ENCODE data around the gene SELENOS.
"Not testable (repeated sequence)": the region's sequence is repeated elsewhere in the genome, so short reads cannot be mapped to it uniquely, and the experiment has no call there.

The SELENOS gene

GRCh38 chr15:101310161-101310480 is 32.8 kb upstream of the SELENOS start:
- no peak for DNase-seq (ENCODE audit: low read depth in 2 of 2, low spot score in 1 of 2)

- DNase-seq (ENCODE audit: low read depth in 2 of 2, low spot score in 1 of 2): no peak
Measured at GRCh38 chr15:101309436-101310160, 32.3 kb upstream of the SELENOS start.

GRCh38 chr15:101308604-101309435 is 31.5 kb upstream of the SELENOS start:
- no peak for DNase-seq (ENCODE audit: low read depth in 2 of 2, low spot score in 1 of 2)

- no peak for DNase-seq (ENCODE audit: low read depth in 2 of 2, low spot score in 1 of 2)
Measured at GRCh38 chr15:101307897-101308603, 30.8 kb upstream of the SELENOS start.

GRCh38 chr15:101307048-101307896 is 30.0 kb upstream of the SELENOS start:
- no peak for DNase-seq (ENCODE audit: low read depth in 2 of 2, low spot score in 1 of 2)

- no peak for DNase-seq (ENCODE audit: low read depth in 2 of 2, low spot score in 1 of 2)
Measured at GRCh38 chr15:101306341-101307047, 29.2 kb upstream of the SELENOS start.

- no peak for DNase-seq (ENCODE audit: low read depth in 2 of 2, low spot score in 1 of 2)
Measured at GRCh38 chr15:101305820-101306255, 28.6 kb upstream of the SELENOS start.

- DNase-seq (ENCODE audit: low read depth in 2 of 2, low spot score in 1 of 2): no peak
Measured at GRCh38 chr15:101303408-101303807, 26.1 kb upstream of the SELENOS start.

GRCh38 chr15:101296418-101297405 is 19.4 kb upstream of the SELENOS start:
- DNase-seq (ENCODE audit: low read depth in 2 of 2, low spot score in 1 of 2): no peak

- no peak for DNase-seq (ENCODE audit: low read depth in 2 of 2, low spot score in 1 of 2)
Measured at GRCh38 chr15:101295607-101296161, 18.4 kb upstream of the SELENOS start.

- DNase-seq (ENCODE audit: low read depth in 2 of 2, low spot score in 1 of 2): peak; percentile 93 to 96
Measured at GRCh38 chr15:101294731-101295606, 17.7 kb upstream of the SELENOS start, which contains the start of gene SNRPA1. TSS of gene SNRPA1 (minus strand) at chr15:101295248. CDS start at chr15:101295178, 70 bp downstream.

GRCh38 chr15:101293122-101293521 is 15.8 kb upstream of the SELENOS start:
- no peak for DNase-seq (ENCODE audit: low read depth in 2 of 2, low spot score in 1 of 2)

GRCh38 chr15:101288905-101289513 is 11.7 kb upstream of the SELENOS start:
- DNase-seq (ENCODE audit: low read depth in 2 of 2, low spot score in 1 of 2): no peak

GRCh38 chr15:101287342-101287741 is 10.1 kb upstream of the SELENOS start:
- DNase-seq (ENCODE audit: low read depth in 2 of 2, low spot score in 1 of 2): not testable (repeated sequence)

GRCh38 chr15:101286471-101287114 is 9.3 kb upstream of the SELENOS start:
- DNase-seq (ENCODE audit: low read depth in 2 of 2, low spot score in 1 of 2): no peak

GRCh38 chr15:101283931-101284330 is 6.6 kb upstream of the SELENOS start:
- DNase-seq (ENCODE audit: low read depth in 2 of 2, low spot score in 1 of 2): no peak

- no peak for DNase-seq (ENCODE audit: low read depth in 2 of 2, low spot score in 1 of 2)
Measured at GRCh38 chr15:101280007-101280406, 2.7 kb upstream of the SELENOS start.
